Astrocyte of the hippocampus (primary cell): Measurements from ENCODE around the gene IGFL3.

ENCODE experiments used
- DNase-seq: peaks from one replicate; pipeline ENCODE4 v3.0.0; 2011; ENCODE audit warnings: low read depth, low spot score

IGFL3 gene

GRCh38 chr19:46076951-46077814, 47.3 kb downstream of the IGFL3 start:
- DNase-seq = peak; percentile 93

GRCh38 chr19:46076031-46076880, 48.2 kb downstream of the IGFL3 start:
- DNase-seq = no peak

GRCh38 chr19:46073268-46073922, 51.1 kb downstream of the IGFL3 start:
- peak; percentile 13 for DNase-seq
